K562 (cell line): ENCODE results near the gene WDR54. TPM values are rescaled to one million over a fixed set of nuclear protein-coding genes. Genes with fewer than 3 reads are reported as not detected.

Experiments used
- ARID3B ChIP-seq: fragments of 250-450 bp; sonication (Bioruptor Pico); IDR thresholded peaks from 2 replicates; pipeline ENCODE4 v1.4.0; 2020; ENCODE audit warnings: borderline replicate concordance
- DDX20 ChIP-seq: fragments of 450-650 bp; IDR thresholded peaks from 2 replicates; pipeline ENCODE4 v1.6.1; 2016; ENCODE audit warnings: missing genetic modification characterization, low read depth, mild to moderate bottlenecking, missing compliant biosample characterization, moderate library complexity
- ILK ChIP-seq: fragments of 450-650 bp; IDR thresholded peaks from 2 replicates; pipeline ENCODE4 v1.6.1; 2016; ENCODE audit warnings: missing genetic modification characterization, low read depth, mild to moderate bottlenecking, missing compliant biosample characterization, moderate library complexity, borderline replicate concordance
- KDM1A ChIP-seq, 2 experiments: fragments of 450-650 bp; IDR thresholded peaks; 2 replicates each; pipeline ENCODE4 v1.6.1; 2016; ENCODE audit warnings: mild to moderate bottlenecking in 2 of 2
- MCM2 ChIP-seq: fragments of 450-650 bp; IDR thresholded peaks from 2 replicates; pipeline ENCODE4 v1.6.1; 2017; ENCODE audit warnings: low read depth, mild to moderate bottlenecking
- VEZF1 ChIP-seq: fragments of 200-800 bp; sonication (Bioruptor generic); IDR thresholded peaks from 2 replicates; pipeline ENCODE4 v1.6.1; 2017; ENCODE audit warnings: missing genetic modification characterization, missing compliant biosample characterization
- ZC3H11A ChIP-seq: IDR thresholded peaks from 2 replicates; pipeline ENCODE4 v1.6.1; 2012; ENCODE audit warnings: low read depth, low read length, improper control_type of control experiment
- ZNF584 ChIP-seq: fragments of 200-800 bp; sonication (Bioruptor generic); IDR thresholded peaks from 2 replicates; pipeline ENCODE4 v1.6.1; 2016; ENCODE audit warnings: low read depth, mild to moderate bottlenecking, missing genetic modification characterization, missing compliant biosample characterization
- ZNF766 ChIP-seq: fragments of 200-800 bp; sonication (Bioruptor generic); conservative IDR thresholded peaks from 2 replicates; pipeline ENCODE4 v1.6.1; 2016; ENCODE audit warnings: missing genetic modification characterization, missing compliant biosample characterization
- polyA plus RNA-seq, 8 experiments: library from polyadenylated mRNA; depleted of rRNA in 4 of 8; stranded (reverse) in 5 of 8; unstranded in 3 of 8; fragments of >200 nt; fragmentation: Nextera tagmentation in 2 of 8; fragmentation: Illumina TruSeq in 1 of 8; extraction: Ambion mirVana in 2 of 8; extraction: Trizol in 1 of 8; gene quantifications; 2 replicates each; pipeline versions ENCODE4 v1.2.1 to v1.2.3, GENCODE V29; 2011 to 2014; ENCODE audit warnings: inconsistent platforms in 1 of 8, missing spikeins in 1 of 8
- total RNA-seq, 7 experiments: library from RNA; depleted of rRNA in 6 of 7; stranded (reverse); fragments of >200 nt in 6 of 7; fragmentation: Illumina TruSeq in 2 of 7; extraction: Trizol in 2 of 7; gene quantifications; 2 replicates each; pipeline versions ENCODE4 v1.2.1 to v1.2.3, GENCODE V29; 2011 to 2021; ENCODE audit warnings: low replicate concordance in 1 of 7

Gene WDR54
- total and polyA plus RNA-seq, 9 of the 15 experiments (the other 6 are each of a cell fraction or from before 2014, with no cell fraction given), result 5.2 to 15.2 (median 7.4) TPM

GRCh38 chr2:74462786-74463105 is 41.2 kb downstream of the WDR54 start (continued):
- TF ChIP-seq VEZF1 (CRISPR knock-in tag), result no peak
- TF ChIP-seq ARID3B (CRISPR knock-in tag), result no peak
- TF ChIP-seq MCM2, result no peak
- no peak for TF ChIP-seq ZC3H11A
- no peak for TF ChIP-seq ZNF766 (CRISPR knock-in tag)
- no peak for TF ChIP-seq ILK (tag)
- no peak for TF ChIP-seq DDX20 (tag)
- TF ChIP-seq KDM1A (IDR thresholded peaks at IDR 0.05), result no peak
- no peak for TF ChIP-seq ZNF584 (CRISPR knock-in tag)
- TF ChIP-seq, all 486 proteins: peak for 0
